ENCODE results near the gene PRR20C.
"Not testable (repeated sequence)": the region's sequence is repeated elsewhere in the genome, so short reads cannot be mapped to it uniquely, and the experiment has no call there.

GRCh38 chr13:57160332-57160731 lies 6.5 kb downstream of the PRR20C start, which contains the start of gene PRR20D:
- TF ChIP-seq CTCF (IDR thresholded peaks at IDR 0.05; ENCODE audit: low read length); EZH2 (optimal IDR thresholded peaks at IDR 0.05; ENCODE audit: low read depth, low read length): not testable (repeated sequence)

Data from MM.1S (cell line).